ENCODE data around the gene FOXL3.

FOXL3 gene

GRCh38 chr7:246451-246850, 43.5 kb upstream of the FOXL3 start:
- H3K4me3 ChIP-seq = no peak overlapping the region
- H3K27ac ChIP-seq = no peak overlapping the region
- TF ChIP-seq CTCF (IDR thresholded peaks at IDR 0.05) = no peak
- DNase-seq (ENCODE audit: low spot score) = no peak

- Histone ChIP-seq H3K4me3 (no peak overlapping the region), H3K27ac (no peak overlapping the region)
- DNase-seq (ENCODE audit: low spot score) = no peak
- no peak for TF ChIP-seq CTCF (IDR thresholded peaks at IDR 0.05)
These were observed 42.8 kb upstream of the FOXL3 start for GRCh38 chr7:247181-247580.

GRCh38 chr7:247636-248035, 42.3 kb upstream of the FOXL3 start:
- no peak overlapping the region for H3K27ac ChIP-seq
- no peak for DNase-seq (ENCODE audit: low spot score)
- TF ChIP-seq CTCF (IDR thresholded peaks at IDR 0.05) = no peak
- no peak overlapping the region for H3K4me3 ChIP-seq

GRCh38 chr7:248732-249435, 41.1 kb upstream of the FOXL3 start:
- no peak overlapping the region for H3K4me3 ChIP-seq
- no peak for DNase-seq (ENCODE audit: low spot score)

GRCh38 chr7:249989-250388, 40.0 kb upstream of the FOXL3 start:
- no peak overlapping the region for H3K27ac ChIP-seq
- no peak for DNase-seq (ENCODE audit: low spot score)
- no peak for TF ChIP-seq CTCF (IDR thresholded peaks at IDR 0.05)

More at GRCh38 chr7:248732-249435, 41.1 kb upstream of the FOXL3 start:
- no peak overlapping the region for H3K27ac ChIP-seq
- no peak for TF ChIP-seq CTCF (IDR thresholded peaks at IDR 0.05)

GRCh38 chr7:250523-250922, 39.4 kb upstream of the FOXL3 start:
- Histone ChIP-seq H3K4me3 (no peak overlapping the region), H3K27ac (no peak overlapping the region)
- no peak for TF ChIP-seq CTCF (IDR thresholded peaks at IDR 0.05)
- DNase-seq (ENCODE audit: low spot score) = no peak

More at GRCh38 chr7:249989-250388, 40.0 kb upstream of the FOXL3 start:
- no peak overlapping the region for H3K4me3 ChIP-seq

GRCh38 chr7:251005-251404, 39.0 kb upstream of the FOXL3 start:
- no peak overlapping the region for H3K27ac ChIP-seq
- no peak overlapping the region for H3K4me3 ChIP-seq
- TF ChIP-seq CTCF (IDR thresholded peaks at IDR 0.05) = no peak
- no peak for DNase-seq (ENCODE audit: low spot score)

Measured in coronary artery (tissue), 2 donors.